ENCODE data around the gene ZNF730.

- TF ChIP-seq, protein P1, sequence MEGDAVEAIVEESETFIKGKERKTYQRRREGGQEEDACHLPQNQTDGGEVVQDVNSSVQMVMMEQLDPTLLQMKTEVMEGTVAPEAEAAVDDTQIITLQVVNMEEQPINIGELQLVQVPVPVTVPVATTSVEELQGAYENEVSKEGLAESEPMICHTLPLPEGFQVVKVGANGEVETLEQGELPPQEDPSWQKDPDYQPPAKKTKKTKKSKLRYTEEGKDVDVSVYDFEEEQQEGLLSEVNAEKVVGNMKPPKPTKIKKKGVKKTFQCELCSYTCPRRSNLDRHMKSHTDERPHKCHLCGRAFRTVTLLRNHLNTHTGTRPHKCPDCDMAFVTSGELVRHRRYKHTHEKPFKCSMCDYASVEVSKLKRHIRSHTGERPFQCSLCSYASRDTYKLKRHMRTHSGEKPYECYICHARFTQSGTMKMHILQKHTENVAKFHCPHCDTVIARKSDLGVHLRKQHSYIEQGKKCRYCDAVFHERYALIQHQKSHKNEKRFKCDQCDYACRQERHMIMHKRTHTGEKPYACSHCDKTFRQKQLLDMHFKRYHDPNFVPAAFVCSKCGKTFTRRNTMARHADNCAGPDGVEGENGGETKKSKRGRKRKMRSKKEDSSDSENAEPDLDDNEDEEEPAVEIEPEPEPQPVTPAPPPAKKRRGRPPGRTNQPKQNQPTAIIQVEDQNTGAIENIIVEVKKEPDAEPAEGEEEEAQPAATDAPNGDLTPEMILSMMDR (IDR thresholded peaks at IDR 0.05): no peak
- no peak for TF ChIP-seq POLR2A (IDR thresholded peaks at IDR 0.05)
These were observed 73.5 kb downstream of the ZNF730 start for GRCh38 chr19:23190341-23190740.

Data from testis (tissue), 2 donors.